HG02943 (cell line): ENCODE results near the gene EFCAB13.
"Not testable (repeated sequence)": the region's sequence is repeated elsewhere in the genome, so short reads cannot be mapped to it uniquely, and the experiment has no call there.

ENCODE experiments used
- ATAC-seq: cut with Tn5 transposase; IDR thresholded peaks from one replicate; pipeline ENCODE4 v1.9.1; 2021; ENCODE audit warnings: mild to moderate bottlenecking, low read depth, moderate library complexity; ENCODE audit not compliant: unreplicated experiment

Gene EFCAB13

GRCh38 chr17:47320879-47321502 lies 2.8 kb upstream of the EFCAB13 start:
- ATAC-seq = no peak

- peak; percentile 30 for ATAC-seq
Measured at GRCh38 chr17:47324224-47325020, 667 bp downstream of the EFCAB13 start.

- no peak for ATAC-seq
Measured at GRCh38 chr17:47325176-47325575, 1.4 kb downstream of the EFCAB13 start.

- ATAC-seq = no peak
Measured at GRCh38 chr17:47330548-47330947, 6.8 kb downstream of the EFCAB13 start.

- no peak for ATAC-seq
Measured at GRCh38 chr17:47332287-47332686, 8.5 kb downstream of the EFCAB13 start.

- ATAC-seq = no peak
Measured at GRCh38 chr17:47335101-47335936, 11.6 kb downstream of the EFCAB13 start.

GRCh38 chr17:47338026-47338425 lies 14.3 kb downstream of the EFCAB13 start:
- ATAC-seq = no peak

GRCh38 chr17:47352848-47353247 lies 29.1 kb downstream of the EFCAB13 start:
- no peak for ATAC-seq

GRCh38 chr17:47358652-47359051 lies 34.9 kb downstream of the EFCAB13 start:
- no peak for ATAC-seq

GRCh38 chr17:47363171-47363570 lies 39.4 kb downstream of the EFCAB13 start:
- no peak for ATAC-seq

- ATAC-seq = no peak
Measured at GRCh38 chr17:47367257-47367656, 43.5 kb downstream of the EFCAB13 start.

GRCh38 chr17:47368262-47368661 lies 44.5 kb downstream of the EFCAB13 start:
- ATAC-seq = no peak

GRCh38 chr17:47370899-47371298 lies 47.1 kb downstream of the EFCAB13 start:
- ATAC-seq = not testable (repeated sequence)

GRCh38 chr17:47373002-47373401 lies 49.2 kb downstream of the EFCAB13 start:
- ATAC-seq = no peak

GRCh38 chr17:47376247-47376646 lies 52.5 kb downstream of the EFCAB13 start:
- no peak for ATAC-seq

- no peak for ATAC-seq
Measured at GRCh38 chr17:47388825-47389224, 65.1 kb downstream of the EFCAB13 start.

- ATAC-seq = not testable (repeated sequence)
Measured at GRCh38 chr17:47397532-47398128, 73.9 kb downstream of the EFCAB13 start.

- ATAC-seq = no peak
Measured at GRCh38 chr17:47400333-47400732, 76.6 kb downstream of the EFCAB13 start.

- no peak for ATAC-seq
Measured at GRCh38 chr17:47401100-47401499, 77.3 kb downstream of the EFCAB13 start.

- no peak for ATAC-seq
Measured at GRCh38 chr17:47404006-47404405, 80.3 kb downstream of the EFCAB13 start.

GRCh38 chr17:47404875-47405274 lies 81.1 kb downstream of the EFCAB13 start:
- no peak for ATAC-seq
